Measurements from ENCODE around the gene ZNF576.
"Not testable (repeated sequence)": the region's sequence is repeated elsewhere in the genome, so short reads cannot be mapped to it uniquely, and the experiment has no call there.

Gene ZNF576

DNA sequence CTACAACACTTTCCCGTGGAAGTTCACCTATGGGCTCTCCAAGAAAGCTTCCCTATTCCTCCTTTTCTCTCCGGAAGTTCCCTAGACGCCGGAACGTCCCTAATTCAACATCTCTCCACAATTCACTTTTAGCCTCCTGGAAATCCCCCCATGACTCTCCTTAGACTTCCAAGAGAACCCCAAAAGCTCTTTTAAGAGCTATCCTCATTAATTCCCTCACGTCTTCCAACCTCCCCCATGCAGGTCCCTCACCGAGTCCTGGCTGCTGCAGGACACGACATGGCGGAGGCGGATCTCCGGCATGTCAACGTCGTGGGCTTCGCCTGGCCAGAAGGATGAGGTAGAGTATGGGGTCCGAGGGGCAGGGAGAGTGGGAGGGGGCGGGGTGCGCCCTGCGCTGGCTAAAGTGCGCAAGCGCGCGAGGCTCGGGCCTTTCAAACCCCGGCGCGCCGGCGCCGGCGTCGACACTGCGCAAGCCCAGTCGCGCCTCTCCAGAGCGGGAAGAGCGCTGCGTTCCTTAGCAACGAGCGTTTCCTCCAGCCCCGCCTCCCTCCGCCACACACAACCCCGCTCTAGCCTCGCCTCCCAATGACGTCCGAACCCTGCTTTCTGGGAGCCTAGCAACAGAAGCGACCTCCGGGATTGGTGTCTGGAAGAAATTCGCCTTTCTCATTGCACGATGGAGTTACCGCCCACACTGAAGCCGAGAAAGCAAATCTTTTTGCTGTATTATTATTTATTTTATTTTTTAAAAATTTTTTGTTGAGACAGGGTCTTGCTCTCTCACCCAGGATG lies 21.0 kb upstream of the ZNF576 start, which contains the start of the genes PINLYP and XRCC1:
Gene PINLYP, plus strand, starts transcription at position 646 of the 795 bp plus-strand sequence. CDS start 1,391 bp downstream, outside the sequence.
Gene XRCC1, minus strand, starts transcription at position 372 of the 795 bp plus-strand sequence. Its CDS starts 69 bp downstream, at position 303.
- peak; percentile 97 for DNase-seq

DNA sequence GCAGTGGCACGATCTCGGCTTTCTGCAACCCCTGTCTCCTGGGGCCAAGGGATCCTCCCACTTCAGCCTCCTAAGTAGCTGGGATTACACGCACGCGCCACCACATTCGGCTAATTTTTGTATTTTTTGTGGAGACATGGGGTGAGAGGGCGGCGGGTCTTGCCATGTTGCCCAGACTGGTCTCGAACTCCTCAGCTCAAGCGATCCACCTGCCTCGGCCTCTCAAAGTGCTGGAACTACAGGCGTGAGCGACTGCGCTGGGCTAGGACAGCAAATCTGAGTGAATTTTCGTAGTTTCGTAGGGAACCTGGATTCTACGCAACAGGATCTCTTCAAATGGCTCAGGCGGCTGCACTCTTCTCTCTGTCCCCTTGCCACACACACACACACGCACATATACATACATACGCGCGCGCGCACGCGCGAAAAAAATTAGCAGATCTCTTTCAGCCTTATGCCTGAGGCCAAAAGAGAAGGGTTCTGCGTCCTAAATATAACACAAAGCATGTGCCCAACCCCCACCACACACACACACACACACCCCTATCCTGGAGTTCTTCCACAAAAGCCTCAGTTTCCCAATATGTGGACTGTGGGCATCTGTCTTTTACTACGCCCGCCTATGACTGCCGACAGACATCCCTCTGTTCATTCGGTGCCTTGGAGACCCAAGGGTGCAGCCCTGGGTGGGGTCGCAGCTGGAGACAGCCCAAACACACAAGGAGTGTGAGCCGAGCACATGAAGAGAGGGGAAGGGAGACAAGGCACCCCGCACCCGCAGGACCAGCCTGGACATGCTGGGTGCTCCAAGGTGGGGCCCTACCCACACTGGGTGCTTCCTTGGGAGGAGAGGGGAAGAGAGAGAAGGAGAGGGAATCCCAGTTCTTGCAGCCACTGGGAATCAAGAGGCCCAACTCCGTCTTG lies 20.2 kb upstream of the ZNF576 start:
- DNase-seq: no peak

DNA sequence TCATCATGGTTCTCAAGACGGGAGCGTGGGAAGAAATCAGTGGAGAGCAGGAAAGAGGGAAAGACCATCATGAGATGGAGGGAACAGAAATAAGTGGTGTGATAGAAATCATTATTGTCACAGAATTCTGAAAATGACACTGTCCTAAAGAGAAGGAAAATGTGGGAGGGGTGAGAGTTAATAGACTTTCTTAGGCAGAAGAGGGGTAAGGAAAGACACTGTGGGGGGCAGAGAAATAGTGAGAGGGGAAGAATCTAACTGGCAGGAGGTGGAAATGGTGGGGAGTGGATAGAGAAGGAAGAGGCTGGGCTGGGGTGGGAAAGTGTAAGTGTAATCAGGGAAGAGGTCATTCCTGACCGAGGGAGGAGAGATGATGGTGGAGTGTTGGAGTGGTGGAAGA lies 17.6 kb upstream of the ZNF576 start:
- no peak for DNase-seq

DNA sequence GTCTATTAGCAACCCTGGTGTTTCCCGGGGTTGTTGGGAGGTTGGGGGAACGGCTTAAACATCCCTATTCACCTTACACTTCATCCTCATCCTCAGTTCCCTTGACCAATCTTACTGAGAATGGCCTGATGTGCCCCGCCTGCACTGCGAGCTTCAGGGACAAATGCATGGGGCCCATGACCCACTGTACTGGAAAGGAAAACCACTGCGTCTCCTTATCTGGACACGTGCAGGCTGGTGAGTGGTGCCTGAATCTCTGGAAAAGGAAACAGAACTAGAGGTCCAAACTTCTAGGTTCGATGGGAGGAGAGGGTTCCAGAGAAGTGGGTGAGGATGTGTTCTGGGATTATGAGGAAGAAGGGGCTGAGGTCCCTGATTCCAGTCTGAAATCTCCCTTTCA lies 14.9 kb upstream of the ZNF576 start:
- DNase-seq: no peak

DNA sequence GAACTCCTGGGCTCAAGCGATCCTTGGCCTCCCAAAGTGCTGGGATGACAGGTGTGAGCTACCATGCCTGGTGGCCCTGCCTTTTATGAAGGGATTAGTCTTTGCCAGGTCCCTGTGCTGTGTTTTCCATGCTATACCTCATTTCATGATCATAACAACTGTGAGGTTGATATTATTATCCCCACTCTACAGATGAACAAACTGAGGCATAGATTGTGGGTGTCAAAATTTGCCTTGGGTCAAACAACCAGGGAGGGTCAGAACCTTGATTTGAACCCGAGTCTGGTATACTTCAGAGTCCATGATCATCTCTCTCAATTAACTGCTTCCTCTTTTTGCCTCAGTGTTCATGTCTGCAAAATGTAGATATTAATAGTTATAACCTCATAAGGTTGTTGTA lies 13.9 kb upstream of the ZNF576 start:
- no peak for DNase-seq

DNA sequence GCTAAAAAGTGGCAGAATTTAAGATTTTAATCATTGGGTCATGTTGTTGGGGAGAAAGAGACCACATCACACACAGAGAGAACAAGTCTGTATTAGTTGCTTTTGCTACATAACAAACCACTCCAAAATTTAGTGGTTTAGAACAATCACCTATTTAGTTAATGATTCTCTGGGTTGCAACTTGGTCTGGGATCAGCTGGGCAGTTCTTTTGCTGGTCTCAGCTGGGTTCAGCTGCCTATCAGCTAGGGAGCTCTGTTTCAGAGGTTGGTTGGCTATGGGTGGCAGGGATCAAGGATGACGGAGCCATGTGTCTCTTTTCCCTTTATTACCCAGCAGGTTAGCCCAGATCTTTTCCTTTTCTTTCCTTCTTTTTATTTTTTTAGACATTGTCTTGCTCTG lies 11.9 kb upstream of the ZNF576 start:
- no peak for DNase-seq

DNA sequence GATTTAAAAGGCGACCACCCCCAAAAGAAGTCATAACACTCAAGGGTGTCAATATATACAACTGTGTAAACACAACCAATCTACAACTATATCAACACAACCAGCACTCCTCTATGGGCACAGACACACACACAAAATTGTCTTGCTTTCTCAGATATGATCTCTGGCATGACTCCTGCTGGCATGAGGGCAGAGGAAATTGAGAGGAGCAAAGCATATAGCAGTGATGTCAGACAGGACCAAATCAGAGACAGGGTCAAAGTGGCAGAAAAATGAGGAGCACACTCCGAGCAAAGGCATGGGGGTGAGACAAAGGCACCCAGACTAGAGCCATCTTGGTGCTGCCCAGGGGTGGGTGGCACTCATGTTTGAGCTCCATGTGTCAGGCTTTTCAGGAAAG lies 10.0 kb upstream of the ZNF576 start:
- no peak for DNase-seq

DNA sequence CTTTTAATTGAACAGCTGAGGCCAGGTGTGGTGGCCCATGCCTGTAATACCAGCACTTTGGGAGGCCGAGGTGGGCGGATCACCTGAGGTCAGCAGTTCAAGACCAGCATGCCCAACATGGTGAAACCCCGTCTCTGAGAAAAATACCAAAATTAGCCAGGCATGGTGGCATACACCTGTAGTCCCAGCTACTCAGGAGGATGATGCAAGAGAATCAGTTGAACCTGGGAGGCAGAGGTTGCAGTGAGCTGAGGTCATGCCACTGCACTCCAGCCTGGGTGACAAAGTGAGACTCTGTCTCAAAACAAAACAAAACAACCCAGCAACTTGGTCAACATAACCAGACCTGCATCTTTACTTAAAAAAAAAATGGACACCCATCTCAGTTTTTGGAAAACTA lies 9.4 kb upstream of the ZNF576 start:
- DNase-seq: not testable (repeated sequence)

DNA sequence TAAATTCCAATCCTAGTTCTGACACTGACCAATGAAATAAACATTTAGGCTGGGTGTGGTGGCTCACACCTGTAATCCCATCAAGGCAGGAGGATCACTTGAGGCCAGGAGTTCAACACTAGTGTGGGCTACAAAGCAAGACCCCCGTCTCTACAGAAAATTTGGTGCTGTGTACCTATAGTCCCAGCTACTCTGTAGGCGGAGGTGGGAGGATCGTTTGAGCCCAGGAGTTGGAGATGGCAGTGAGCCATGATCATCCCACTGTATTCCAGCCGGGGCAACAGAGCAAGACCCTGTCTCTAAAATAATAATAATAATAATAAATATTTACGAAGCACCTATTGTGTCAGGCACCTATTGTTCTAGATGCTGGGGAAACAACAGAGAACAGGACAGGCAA lies 7.1 kb upstream of the ZNF576 start:
- no peak for DNase-seq

DNA sequence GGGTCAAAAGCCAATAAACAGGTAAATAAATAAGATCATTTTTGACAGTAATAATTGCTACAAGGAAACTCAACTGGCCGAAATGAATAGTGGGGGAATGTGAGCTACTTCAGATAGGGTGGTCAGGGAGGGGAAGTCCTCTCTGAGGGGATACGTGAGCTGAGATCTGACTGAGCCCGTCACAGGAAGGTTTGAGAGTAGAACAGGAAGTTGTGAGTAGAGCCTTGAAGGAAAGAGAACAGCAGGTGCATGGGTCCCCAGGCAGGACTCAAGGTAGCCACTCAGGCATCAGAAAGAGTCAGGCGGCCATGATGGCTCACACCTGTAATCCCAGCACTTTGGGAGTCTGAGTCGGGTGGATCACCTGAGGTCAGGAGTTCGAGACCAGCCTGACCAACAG lies 6.7 kb upstream of the ZNF576 start:
- DNase-seq: no peak

DNA sequence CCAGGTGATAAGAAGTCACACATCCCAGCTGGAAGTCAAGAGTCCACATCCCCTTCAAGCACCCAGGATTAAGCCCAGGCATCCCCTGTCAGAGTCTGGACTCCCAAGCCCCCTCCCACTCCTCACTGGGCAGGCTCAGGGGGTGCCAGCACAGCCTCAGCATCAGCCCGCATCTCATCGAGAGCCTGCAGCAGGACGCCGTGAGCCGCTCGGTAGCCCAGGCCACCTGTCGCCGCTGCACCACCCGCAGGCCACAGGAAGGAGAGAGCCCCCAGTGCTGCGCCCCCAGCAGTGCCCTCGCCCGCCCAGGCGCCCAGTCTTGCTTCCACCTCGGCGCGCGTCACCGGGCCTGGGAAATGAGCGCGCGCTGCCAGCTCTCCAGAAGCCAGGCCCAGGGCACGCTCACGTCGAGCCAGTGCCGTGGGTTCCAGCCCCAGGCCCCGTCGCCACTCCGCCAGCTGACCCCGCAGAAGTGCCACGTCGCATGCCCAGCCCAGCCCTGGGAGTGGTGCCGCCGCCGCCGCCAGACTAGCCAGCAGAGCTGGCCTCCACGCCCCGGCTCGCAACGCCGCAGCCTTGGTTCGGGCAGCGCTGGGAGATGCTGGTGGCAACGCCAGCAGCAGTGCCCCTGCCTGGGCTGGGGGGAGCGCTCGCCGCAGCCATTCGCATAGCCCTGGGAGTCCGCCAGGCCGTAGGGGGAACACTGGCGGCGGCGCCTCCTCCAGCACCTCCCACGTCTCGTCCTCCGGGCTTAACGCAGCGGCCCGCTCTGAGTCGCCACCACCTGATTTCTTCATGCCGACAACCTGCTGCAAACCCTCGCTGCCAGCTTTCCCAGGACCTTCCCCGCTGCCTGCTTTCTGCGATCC lies 4.3 kb upstream of the ZNF576 start:
- no peak for DNase-seq

DNA sequence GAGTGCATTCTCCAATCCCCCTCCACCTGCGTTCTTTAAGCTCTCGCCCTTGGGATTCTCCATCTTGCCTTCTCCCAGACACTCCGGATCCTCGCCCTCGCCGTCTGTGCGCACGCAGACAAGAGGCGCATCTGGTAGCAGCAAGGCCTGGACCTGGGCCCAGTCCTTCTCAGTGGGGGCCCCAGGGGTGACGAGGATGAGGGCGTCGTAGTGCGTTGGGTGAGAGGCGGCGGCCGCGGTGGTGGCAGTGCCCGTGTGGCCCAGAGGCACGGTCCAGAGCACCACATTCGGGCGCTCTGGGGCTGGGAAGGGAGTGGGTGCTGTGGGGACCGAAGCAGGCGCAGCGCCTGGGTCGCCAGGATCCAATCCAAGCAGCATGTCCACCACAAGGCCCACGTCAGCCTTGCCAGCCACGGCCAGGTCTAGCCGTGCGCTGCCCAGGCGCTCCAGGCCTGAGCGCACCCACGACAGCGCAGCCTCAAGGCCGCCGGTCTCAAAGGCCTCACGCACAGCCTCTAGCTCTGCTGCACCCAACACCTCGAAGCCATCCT lies 3.5 kb upstream of the ZNF576 start:
- DNase-seq: no peak

DNA sequence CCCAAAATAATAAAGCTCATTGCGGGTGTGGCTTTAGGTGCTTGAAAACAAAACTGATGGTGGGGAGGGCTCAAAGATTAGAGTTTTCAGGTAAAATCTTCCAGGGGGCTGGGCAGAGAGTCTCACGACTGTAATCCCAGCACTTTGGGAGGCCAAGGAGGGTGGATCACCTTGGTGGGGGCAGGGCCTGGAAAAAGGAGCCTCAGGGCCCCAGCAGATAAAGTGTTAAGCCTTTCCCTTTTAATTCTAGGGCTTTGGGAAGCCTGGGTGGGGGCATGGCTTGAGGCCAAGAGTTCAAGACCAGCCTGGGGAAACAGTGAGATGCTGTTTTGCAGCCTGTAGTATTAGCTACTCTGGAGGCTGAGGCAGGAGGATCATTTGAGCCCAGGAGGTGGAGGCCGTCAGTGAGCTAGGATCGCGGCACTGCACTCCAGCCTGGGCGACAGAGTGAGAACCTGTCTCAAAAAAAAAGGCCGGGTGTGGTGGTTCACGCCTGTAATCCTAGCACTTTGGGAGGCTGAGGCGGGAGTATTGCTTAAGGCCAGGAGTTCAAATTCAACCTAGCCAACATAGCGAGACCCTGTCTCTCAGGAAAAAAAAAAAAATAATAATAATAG lies 2.2 kb upstream of the ZNF576 start:
- DNase-seq: no peak

DNA sequence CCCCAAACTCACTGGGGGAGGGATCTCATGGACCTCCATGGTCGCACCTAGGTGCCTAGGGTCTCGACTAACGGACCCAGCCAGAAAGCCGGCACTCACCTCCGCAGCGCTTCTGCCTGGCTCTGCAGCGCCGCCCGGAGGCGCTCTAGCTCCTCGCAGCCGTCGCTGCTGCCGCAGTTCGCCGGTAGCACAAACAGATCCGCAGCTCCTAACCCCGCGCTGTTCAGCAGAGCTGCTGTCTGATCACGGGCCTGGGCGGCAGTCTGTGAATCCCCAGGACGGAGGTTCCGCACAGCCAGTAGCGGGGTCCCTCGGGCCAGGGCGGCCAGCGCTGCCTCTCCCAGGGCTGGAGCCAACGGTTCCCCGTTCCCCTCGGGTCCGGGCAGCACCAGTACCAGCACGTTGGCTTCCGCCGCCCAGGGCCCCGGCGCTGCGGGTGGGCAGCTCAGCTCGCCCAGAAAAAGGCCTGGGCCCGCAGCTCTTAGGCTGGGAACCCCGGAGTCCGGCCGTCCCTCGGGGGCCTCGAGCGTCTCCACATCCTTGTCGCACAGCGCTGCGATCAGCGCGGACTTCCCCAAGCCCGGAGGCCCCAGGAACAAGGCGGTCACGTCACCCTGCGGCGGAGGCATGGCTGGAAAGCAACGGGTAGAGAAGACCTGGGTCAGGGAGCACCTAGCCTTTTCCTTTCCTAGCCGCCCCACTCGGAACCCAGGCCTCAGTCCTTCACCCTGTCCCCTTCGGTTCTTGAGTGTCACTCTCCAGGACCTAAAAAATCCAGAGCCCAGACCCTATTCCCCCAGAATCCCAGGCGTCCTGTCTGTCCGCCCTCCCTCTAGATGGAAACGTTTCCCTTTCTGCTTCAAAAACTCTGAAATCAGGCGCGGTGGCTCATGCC lies 1.4 kb upstream of the ZNF576 start:
- peak; percentile 76 for DNase-seq

DNA sequence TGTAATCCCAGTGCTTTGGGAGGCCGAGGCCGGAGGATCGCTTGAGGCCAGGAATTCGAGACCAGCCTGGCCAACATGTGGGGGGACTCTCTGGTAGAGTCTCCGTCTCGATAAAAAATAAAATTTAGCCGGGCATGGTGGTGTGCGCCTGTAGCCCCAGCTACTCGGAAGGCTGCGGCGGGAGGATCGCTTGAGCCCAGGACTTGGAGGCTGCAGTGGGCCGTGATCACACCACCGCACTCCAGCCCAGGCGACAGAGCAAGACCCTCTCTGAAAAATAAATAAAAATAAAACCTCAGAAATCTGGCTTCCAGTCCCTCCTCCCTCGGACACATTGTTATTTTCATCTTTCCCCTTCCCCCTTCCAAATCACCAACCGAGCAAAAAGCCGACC lies 793 bp upstream of the ZNF576 start:
- no peak for DNase-seq

DNA sequence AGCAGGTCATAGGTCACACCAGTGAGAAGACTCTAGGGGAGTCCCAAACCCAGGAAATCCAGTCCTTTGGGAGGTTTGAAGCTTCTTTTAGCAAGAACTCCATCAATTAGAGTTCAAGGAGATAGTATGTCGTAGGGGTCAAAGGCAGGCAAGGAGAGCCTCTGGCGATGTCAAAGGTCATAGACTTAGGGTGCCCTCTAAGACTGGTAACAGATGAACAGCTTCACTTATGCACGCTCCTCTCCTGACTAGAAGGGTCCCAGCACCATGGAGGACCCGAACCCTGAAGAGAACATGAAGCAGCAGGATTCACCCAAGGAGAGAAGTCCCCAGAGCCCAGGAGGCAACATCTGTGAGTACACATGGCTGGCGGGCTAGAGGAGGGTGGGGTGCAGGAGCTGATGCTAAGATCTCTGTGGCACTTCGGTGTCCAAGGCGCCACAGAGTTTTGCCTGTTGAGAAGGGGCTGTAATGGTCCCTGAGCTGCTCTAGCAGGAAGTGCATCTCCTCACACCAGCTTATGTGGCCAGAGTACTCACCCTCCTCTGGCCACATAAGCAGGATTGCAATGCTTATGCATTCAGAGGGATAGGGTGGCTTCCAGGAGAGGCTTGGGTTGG lies 557 bp downstream of the ZNF576 start:
- DNase-seq: no peak

DNA sequence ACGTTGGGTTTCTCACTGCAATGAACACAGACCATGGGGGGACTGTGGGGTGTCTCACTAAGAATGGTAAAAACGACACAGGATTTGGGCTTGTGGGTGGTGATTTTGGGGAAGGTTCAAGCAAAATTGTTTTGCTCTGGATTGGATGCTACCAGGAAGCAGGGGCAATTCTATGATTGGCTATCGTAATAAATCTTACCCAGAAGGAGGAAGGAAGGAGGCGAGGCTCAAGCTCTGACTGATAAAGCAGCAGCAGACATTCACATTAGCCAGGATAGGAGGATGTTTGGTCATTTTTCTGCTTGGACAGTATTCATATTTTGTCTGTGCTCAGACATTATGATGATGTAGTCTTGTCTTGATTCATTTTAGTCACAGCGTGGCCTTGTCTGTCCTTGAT lies 1.5 kb downstream of the ZNF576 start:
- no peak for DNase-seq

DNA sequence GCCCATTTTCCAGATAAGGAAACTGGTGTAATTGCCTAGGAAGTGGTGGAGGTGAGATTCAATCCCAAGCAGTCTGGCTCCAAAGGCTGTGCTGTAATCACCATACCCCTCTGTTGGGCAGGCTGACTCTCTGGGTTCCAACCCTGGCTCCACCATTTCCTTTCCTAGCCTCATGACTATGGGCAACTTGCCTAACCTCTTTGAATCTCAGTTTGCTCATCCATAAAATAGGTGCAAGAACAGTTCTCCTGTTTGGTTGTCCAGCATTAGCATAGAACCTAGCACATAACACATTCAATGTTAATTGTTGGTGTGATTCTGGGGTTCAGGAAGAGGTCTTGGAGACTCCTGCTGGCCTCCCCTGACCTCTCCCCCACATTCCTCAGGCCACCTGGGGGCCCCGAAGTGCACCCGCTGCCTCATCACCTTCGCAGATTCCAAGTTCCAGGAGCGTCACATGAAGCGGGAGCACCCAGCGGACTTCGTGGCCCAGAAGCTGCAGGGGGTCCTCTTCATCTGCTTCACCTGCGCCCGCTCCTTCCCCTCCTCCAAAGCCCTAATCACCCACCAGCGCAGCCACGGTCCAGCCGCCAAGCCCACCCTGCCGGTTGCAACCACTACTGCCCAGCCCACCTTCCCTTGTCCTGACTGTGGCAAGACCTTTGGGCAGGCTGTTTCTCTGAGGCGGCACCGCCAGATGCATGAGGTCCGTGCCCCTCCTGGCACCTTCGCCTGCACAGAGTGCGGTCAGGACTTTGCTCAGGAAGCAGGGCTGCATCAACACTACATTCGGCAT lies 2.2 kb downstream of the ZNF576 start:
- no peak for DNase-seq

DNA sequence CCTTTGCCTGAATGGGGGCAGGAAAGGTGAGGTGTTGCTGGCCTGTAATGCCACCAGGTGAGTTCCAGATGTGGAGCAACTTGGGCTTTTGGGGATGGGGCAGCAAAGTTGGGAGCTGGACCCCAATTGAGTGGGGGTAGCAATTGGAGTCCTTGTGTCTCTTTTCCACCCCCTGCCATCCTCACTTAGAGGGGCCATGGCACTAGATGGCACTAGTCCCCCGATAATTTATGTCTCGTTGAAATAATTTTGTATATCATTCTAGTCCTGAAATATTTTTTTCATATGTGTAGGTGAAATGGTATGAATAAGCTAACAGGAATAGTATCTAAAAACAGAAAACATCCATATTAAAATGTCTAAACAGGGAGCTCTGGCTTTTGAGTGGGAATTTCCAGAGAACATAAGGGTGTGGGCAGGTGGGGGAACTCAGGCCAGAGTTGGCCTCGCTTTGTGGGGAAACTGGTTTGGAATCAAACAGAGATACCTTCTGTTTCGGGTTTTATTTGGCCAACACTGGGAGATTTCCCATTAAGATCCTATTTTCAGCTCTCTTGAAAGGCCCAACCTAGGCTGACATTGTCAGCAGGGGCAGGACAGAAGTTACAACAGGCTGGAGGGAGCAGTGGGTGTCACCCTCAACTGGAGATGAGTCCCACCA lies 3.4 kb downstream of the ZNF576 start:
- no peak for DNase-seq

All from stimulated activated CD4-positive, alpha-beta T cell treated with anti-CD3 and anti-CD28 coated beads, Interleukin-1b, Interleukin-23, amount 100 ng/mL, for 48 hours (primary cell).